ENCODE measurements around the gene TNFRSF6B. TPM values are rescaled to one million over a fixed set of nuclear protein-coding genes. Genes with fewer than 3 reads are reported as not detected.
"Not testable (repeated sequence)": the region's sequence is repeated elsewhere in the genome, so short reads cannot be mapped to it uniquely, and the experiment has no call there.

TNFRSF6B gene
- total RNA-seq, 2 donors from 2014 or later: not detected

DNA sequence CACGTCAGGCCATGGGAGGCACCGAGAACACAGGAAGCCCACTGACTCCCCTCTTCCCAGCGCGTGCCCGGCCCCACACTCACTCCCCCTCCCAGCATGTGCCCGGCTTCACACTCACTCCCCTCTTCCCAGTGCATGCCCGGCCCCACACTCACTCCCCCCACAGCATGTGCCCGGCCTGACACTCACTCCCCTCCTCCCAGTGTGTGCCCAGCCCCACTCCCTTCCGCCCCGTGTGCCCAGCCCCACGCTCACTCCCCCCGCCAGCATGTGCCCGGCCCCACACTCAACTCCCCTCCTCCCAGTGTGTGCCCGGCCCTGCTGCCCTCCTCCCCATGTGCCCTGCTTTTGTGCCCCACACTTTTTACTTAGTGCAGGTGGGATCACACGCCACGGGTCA, 28.6 kb upstream of the TNFRSF6B start:
- no peak for DNase-seq
- no peaks in the 10 kb centered on the region for H3K9me3 ChIP-seq (ENCODE audit: control insufficient read depth, low read length, poor library complexity, severe bottlenecking)
- Mint-ChIP-seq H3K27ac (no peak overlapping the region), H3K4me3 (no peak overlapping the region), H3K36me3 (ENCODE audit: low read depth) (peaks cover 3% of the 10 kb centered on the region), H3K27me3 (no peaks in the 10 kb centered on the region), H3K4me1 (peaks cover 6% of the 10 kb centered on the region)
- ATAC-seq: no peak

DNA sequence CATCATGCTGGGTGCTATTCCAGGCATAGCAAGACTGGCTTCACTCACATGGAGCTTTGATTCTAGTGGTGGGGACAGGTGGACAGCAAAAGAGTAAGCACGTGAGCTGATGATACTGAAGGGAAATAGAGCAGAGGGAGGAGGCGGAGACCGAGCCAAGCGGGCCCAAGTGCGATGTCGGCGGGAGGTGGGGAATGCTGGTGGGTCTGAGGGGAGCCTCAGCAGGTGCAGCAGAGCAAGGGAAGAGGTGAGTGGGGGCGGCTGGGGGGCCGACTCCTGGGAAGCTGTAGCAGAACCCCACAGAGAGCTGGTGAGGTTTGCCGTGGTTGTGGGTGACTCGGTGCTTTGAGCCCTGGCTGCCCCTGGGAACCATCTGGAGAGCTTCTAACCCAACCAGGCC, 28.1 kb upstream of the TNFRSF6B start:
- no peak overlapping the region for H3K27ac Mint-ChIP-seq

GRCh38 chr20:63671695-63672094, 24.8 kb upstream of the TNFRSF6B start:
- not testable (repeated sequence) for H3K4me3 Mint-ChIP-seq; H3K27me3 Mint-ChIP-seq; ATAC-seq; H3K9me3 ChIP-seq (ENCODE audit: control insufficient read depth, low read length, poor library complexity, severe bottlenecking); DNase-seq; H3K36me3 Mint-ChIP-seq (ENCODE audit: low read depth); H3K4me1 Mint-ChIP-seq; H3K27ac Mint-ChIP-seq

More for the DNA sequence above, 28.1 kb upstream of the TNFRSF6B start:
- no peak for DNase-seq
- Mint-ChIP-seq H3K4me3 (no peak overlapping the region), H3K27me3 (no peaks in the 10 kb centered on the region), H3K4me1 (peaks cover 6% of the 10 kb centered on the region), H3K36me3 (ENCODE audit: low read depth) (peaks cover 3% of the 10 kb centered on the region)
- H3K9me3 ChIP-seq (ENCODE audit: control insufficient read depth, low read length, poor library complexity, severe bottlenecking): no peaks in the 10 kb centered on the region
- no peak for ATAC-seq

- H3K27me3 Mint-ChIP-seq: no peaks in the 10 kb centered on the region
- DNase-seq: no peak
- H3K36me3 Mint-ChIP-seq (ENCODE audit: low read depth): peaks cover 3% of the 10 kb centered on the region
- H3K4me1 Mint-ChIP-seq: peaks cover 4% of the 10 kb centered on the region
- no peaks in the 10 kb centered on the region for H3K9me3 ChIP-seq (ENCODE audit: control insufficient read depth, low read length, poor library complexity, severe bottlenecking)
- no peak for ATAC-seq
- H3K27ac Mint-ChIP-seq: no peak overlapping the region
- H3K4me3 Mint-ChIP-seq: no peak overlapping the region
Observed at GRCh38 chr20:63672666-63673065, 23.8 kb upstream of the TNFRSF6B start.

DNA sequence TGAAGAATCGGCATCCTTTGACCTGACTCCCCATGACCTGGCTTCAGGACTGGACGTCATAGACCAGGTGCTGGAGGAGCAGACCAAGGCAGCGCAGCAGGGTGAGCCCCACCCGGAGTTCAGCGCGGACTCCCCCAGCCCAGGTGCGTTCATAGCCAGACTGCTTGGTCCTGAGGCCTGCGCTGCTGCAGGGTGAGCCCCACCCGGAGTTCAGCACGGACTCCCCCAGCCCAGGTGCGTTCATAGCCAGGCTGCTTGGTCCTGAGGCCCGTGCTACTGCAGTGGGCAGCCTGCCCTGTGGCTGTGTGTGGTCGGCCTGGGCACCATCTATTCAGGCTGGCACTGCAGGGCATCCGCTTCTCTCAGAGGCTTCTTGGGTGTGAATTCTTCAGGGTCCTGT, 22.5 kb upstream of the TNFRSF6B start:
- H3K27me3 Mint-ChIP-seq: no peaks in the 10 kb centered on the region
- ATAC-seq (no peak), DNase-seq (no peak)
- no peak overlapping the region for H3K4me3 Mint-ChIP-seq
- H3K9me3 ChIP-seq (ENCODE audit: control insufficient read depth, low read length, poor library complexity, severe bottlenecking): no peaks in the 10 kb centered on the region
- H3K4me1 Mint-ChIP-seq: peaks cover 2% of the 10 kb centered on the region
- H3K27ac Mint-ChIP-seq: no peak overlapping the region
- H3K36me3 Mint-ChIP-seq (ENCODE audit: low read depth): no peaks in the 10 kb centered on the region

DNA sequence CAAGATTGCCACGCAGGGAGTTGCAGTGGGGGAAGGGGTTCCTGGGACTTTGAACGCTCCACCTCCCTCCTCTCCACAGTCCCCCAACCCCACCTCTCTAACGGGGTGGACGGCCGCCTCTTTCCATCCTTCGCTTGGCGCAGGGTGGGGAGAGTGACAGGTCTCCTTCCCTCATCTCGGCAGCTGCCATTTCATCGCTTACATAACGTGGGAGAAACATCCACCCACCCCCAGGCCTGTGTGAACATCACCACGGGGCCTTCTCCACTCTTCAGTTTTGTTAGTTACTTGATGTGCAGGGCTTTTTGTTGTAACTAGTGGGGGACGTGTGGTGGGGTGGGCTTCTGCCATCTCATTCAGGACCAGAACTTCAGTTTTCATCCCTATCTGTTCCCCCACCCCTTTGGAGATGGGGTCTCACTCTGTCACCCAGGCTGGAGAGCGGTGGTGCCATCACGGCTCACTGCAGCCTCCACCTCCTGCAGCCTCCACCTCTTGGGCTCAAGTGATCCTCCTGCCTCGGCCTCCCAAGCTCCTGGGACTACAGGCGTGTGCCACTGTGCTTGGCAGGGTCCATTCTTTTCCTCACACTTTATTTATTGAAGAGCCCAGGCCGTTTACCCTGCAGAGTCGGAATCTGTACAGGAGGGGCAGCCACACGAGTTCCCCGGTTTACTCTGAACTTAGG, 20.6 kb upstream of the TNFRSF6B start:
- Mint-ChIP-seq H3K4me3 (no peak overlapping the region), H3K36me3 (ENCODE audit: low read depth) (no peaks in the 10 kb centered on the region), H3K4me1 (peaks cover 4% of the 10 kb centered on the region), H3K27ac (no peak overlapping the region), H3K27me3 (no peaks in the 10 kb centered on the region)
- no peak for ATAC-seq
- no peak for DNase-seq
- H3K9me3 ChIP-seq (ENCODE audit: control insufficient read depth, low read length, poor library complexity, severe bottlenecking): no peaks in the 10 kb centered on the region

DNA sequence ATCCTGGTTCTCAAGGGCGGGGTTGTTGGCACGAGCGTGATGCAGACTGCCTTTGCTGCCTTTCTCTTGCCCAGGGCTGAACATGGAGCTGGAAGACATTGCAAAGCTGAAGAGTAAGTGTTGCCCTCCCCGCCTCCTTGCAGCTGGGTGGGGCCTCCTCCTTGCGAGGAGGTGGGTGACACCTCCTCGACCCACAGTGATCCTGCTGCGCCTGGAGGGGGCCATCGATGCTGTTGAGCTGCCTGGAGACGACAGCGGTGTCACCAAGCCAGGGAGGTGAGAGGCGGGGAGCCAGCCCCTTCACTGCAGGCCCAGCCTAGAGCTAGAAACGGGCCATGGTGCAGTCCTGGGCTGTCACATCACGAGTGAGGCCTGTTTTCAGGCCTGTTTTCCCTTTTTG, 18.4 kb upstream of the TNFRSF6B start:
- Mint-ChIP-seq H3K4me1 (peaks cover 2% of the 10 kb centered on the region), H3K27ac (no peak overlapping the region), H3K36me3 (ENCODE audit: low read depth) (no peaks in the 10 kb centered on the region), H3K4me3 (no peak overlapping the region), H3K27me3 (no peaks in the 10 kb centered on the region)
- DNase-seq (no peak), ATAC-seq (no peak)
- no peaks in the 10 kb centered on the region for H3K9me3 ChIP-seq (ENCODE audit: control insufficient read depth, low read length, poor library complexity, severe bottlenecking)

DNA sequence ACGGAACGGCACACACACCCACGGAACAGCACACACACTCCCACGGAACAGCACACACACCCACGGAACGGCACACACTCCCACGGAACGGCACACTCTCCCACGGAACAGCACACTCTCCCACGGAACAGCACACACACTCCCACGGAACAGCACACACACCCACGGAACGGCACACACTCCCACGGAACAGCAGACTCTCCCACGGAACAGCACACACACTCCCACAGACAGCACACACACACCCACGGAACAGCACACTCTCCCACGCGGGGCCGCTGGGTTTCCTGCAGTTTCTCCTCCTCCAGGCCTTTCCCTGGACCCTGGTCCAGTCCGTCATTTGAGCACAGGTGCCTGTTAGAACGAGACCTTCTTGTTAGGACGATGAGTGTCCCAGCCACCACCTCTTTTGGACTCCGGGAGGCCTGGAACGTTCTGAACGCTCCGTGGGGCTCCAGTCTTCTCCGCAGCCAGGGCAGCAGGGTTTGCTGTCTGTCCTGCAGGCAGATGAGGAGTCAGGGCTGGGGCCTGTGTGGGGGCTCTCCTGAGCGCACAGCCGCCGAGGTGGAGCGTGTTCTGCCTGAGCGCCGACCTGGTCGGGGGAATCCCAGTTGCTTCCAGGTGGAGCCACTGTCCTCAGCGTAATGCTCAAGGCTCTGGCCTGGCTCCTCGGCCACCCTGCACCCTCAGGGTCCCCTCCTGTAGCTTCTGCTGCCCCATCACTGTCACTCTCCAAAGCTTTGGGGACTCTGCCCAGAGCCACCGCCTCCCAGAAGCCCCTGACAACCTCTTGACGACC, 17.6 kb upstream of the TNFRSF6B start:
- Mint-ChIP-seq H3K27me3 (no peaks in the 10 kb centered on the region), H3K27ac (no peak overlapping the region), H3K4me3 (no peak overlapping the region), H3K4me1 (peaks cover 2% of the 10 kb centered on the region), H3K36me3 (ENCODE audit: low read depth) (no peaks in the 10 kb centered on the region)
- ATAC-seq (no peak), DNase-seq (no peak)
- no peaks in the 10 kb centered on the region for H3K9me3 ChIP-seq (ENCODE audit: control insufficient read depth, low read length, poor library complexity, severe bottlenecking)

GRCh38 chr20:63679799-63680305, 16.6 kb upstream of the TNFRSF6B start:
- ATAC-seq: no peak
- no peak for DNase-seq
- Mint-ChIP-seq H3K4me3 (no peak overlapping the region), H3K27me3 (no peaks in the 10 kb centered on the region), H3K27ac (no peak overlapping the region), H3K4me1 (peaks cover 2% of the 10 kb centered on the region), H3K36me3 (ENCODE audit: low read depth) (no peaks in the 10 kb centered on the region)
- H3K9me3 ChIP-seq (ENCODE audit: control insufficient read depth, low read length, poor library complexity, severe bottlenecking): no peaks in the 10 kb centered on the region

DNA sequence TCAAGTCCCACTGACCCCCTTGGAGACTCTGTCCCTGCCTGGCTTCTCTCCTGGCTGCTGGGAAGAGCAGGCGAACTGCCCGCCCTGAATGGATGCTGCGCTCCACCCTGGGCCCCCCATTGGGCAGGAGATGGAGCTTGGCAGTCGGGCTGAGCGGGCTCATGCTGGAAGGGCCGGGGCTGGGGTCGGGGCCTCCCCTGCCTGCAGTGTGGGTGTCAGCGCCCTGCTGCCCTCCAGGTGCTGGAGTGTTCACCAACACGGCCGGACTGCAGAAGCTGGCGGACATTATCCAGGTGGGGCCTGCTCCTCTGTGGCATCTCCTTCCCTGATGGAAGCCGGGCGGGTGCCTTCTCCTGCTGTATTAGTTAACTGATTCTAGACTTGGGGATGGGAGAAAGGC, 16.0 kb upstream of the TNFRSF6B start:
- ATAC-seq (no peak), DNase-seq (no peak)
- no peak overlapping the region for H3K27ac Mint-ChIP-seq
- H3K4me1 Mint-ChIP-seq: peaks cover 2% of the 10 kb centered on the region
- no peaks in the 10 kb centered on the region for H3K27me3 Mint-ChIP-seq
- H3K9me3 ChIP-seq (ENCODE audit: control insufficient read depth, low read length, poor library complexity, severe bottlenecking): no peaks in the 10 kb centered on the region
- H3K36me3 Mint-ChIP-seq (ENCODE audit: low read depth): no peaks in the 10 kb centered on the region
- no peak overlapping the region for H3K4me3 Mint-ChIP-seq

DNA sequence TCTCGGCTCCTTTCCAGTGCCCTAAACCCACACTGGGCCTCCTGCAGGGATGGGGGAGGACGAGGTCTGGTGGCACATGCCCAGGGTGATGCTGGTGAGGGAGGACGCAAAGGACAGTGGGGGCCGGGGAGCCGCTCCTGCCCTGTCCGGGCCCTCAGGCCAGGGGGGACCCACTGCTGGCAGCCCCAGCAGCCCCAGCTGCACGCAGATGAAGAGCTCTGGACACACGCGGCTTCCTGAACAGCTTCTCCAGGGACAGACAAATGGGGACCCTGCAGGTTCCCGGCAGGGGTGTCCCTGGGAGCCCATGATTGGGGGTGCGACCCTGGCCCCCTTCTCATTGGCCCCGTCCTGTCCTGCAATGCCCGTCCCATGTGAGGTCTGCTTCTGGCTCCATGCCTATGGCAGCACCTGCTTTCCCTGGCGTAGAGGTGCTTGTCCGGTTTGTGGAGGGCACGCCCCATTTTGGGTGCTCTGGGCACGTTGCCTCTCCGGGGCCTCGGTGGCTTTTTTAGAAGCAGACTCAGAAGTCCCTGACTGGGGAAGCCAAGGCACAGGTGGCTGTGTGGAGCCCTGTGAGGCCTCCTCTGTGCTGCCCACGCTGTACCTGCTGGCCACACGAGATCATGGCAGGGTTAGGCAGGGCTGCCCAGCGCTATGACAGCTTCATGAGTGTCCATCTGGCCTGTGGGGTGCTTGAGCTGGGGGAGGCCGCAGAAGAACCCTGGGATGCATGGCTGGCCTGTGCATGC, 15.4 kb upstream of the TNFRSF6B start:
- no peaks in the 10 kb centered on the region for H3K36me3 Mint-ChIP-seq (ENCODE audit: low read depth)
- ATAC-seq (no peak), DNase-seq (no peak)
- H3K4me3 Mint-ChIP-seq: no peak overlapping the region
- no peaks in the 10 kb centered on the region for H3K9me3 ChIP-seq (ENCODE audit: control insufficient read depth, low read length, poor library complexity, severe bottlenecking)
- H3K27me3 Mint-ChIP-seq: no peaks in the 10 kb centered on the region
- no peak overlapping the region for H3K27ac Mint-ChIP-seq
- peaks cover 2% of the 10 kb centered on the region for H3K4me1 Mint-ChIP-seq

DNA sequence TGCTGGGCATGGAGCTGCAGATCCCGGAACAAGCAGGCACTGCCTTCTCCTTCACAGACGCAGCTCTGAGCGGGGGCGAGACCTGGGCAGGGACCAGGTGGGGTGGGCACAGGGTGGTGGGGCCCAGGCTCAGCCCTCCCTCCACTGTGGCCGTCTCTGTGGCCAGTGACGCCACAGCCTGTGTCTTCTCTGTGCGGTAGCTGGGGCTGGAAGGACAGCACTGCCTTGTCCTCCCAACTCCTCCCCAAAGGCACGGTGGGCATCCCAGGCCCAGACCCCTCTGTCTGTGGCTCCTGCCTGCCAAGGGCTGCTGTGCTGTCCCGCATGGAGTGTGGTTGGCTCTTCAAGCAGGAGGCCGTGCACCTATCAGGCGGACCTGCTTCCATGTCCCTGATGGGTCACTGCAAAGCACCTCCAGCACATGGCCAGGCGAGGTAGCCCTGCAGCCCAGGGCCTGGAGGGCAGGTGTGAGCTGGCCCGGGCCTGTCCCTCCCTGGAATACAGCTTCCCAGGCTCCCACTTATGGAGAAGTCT, 14.8 kb upstream of the TNFRSF6B start:
- H3K27me3 Mint-ChIP-seq: no peaks in the 10 kb centered on the region
- no peaks in the 10 kb centered on the region for H3K9me3 ChIP-seq (ENCODE audit: control insufficient read depth, low read length, poor library complexity, severe bottlenecking)
- H3K36me3 Mint-ChIP-seq (ENCODE audit: low read depth): no peaks in the 10 kb centered on the region
- no peak overlapping the region for H3K4me3 Mint-ChIP-seq
- H3K4me1 Mint-ChIP-seq: peaks cover 2% of the 10 kb centered on the region
- H3K27ac Mint-ChIP-seq: no peak overlapping the region
- DNase-seq (no peak), ATAC-seq (no peak)

All from T-helper 17 cell (primary cell).